Hippocampal formation (tissue), 2 donors: ENCODE results near the gene RAF1.
"Not testable (repeated sequence)": the region's sequence is repeated elsewhere in the genome, so short reads cannot be mapped to it uniquely, and the experiment has no call there.

Experiments used
- DNase-seq, 2 donors: peaks; one replicate each; lab custom pipeline; 2025; lab: John Stamatoyannopoulos, UW

The RAF1 gene

GRCh38 chr3:12663936-12664908 lies at the start of gene RAF1:
Gene RAF1 (minus strand): TSS chr3:12664117. CDS start chr3:12618721, 45,396 bp downstream.
- peak; percentile 98 to 99 for DNase-seq

DNA sequence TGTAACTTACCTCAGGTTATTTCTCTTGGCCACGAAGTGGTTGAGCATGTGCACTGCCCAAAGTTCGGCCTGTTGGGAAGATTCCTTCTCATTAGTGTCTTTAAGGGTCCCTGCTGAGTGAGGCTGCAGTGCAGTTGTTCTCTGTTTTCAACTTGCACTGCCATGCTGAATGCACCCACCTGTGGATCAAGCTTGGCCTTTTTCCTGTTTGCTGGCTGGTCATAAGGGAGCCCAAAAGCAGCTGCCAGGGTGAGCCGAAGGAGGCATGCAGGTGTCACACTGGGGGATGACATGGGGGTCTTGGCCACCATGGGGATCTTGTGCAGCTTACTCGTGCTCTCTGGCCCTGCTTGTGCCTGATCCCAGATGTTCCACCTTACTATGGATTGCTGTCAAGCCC lies 46.1 kb upstream of the RAF1 start:
- DNase-seq: no peak

DNA sequence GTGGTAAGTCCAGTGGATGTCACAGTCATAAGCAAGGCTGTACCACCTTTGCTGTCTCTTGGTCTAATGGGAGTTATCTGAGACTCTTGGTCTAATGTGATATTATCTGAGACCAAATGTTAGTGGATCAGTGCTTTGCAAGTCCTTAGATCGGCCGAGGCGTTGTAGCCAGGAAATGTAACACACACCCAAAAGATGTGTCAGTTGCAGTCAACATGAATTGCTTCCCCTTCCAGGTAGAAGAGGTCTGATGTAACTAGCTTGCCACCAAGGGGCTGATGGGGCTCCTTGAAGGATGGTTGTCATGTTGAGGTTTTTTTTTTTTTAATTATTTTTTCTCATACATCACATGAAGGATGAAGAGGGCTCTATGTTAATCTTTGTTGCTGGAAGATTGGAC lies 45.4 kb upstream of the RAF1 start:
- DNase-seq: no peak

- DNase-seq: no peak
Observed at GRCh38 chr3:12708584-12709192, 44.8 kb upstream of the RAF1 start.

GRCh38 chr3:12707449-12707848 lies 43.5 kb upstream of the RAF1 start:
- no peak for DNase-seq

- DNase-seq: no peak
Observed at GRCh38 chr3:12706504-12707253, 42.8 kb upstream of the RAF1 start.

- no peak for DNase-seq
Observed at GRCh38 chr3:12705981-12706380, 42.1 kb upstream of the RAF1 start.

- DNase-seq: no peak
Observed at GRCh38 chr3:12705374-12705926, 41.5 kb upstream of the RAF1 start.

DNA sequence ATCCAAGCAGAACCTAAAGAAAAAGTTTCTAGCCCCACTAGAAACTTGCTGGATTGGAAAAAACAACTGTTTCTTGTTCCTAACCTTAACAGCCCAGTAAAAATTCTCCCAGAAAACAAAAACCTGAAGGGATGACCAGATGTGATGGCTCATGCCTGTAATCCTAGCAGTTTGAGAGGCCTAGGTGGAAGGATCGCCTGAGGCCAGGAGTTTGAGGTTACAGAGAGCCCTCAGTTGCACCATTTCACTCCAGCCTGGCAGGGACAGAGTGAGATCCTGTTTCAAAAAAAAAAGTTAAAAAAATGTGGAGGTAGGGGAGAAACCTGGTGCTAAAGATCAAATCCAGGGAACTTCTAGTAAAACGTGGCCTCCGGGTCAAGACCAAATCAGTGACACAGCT lies 38.6 kb upstream of the RAF1 start:
- DNase-seq: no peak

DNA sequence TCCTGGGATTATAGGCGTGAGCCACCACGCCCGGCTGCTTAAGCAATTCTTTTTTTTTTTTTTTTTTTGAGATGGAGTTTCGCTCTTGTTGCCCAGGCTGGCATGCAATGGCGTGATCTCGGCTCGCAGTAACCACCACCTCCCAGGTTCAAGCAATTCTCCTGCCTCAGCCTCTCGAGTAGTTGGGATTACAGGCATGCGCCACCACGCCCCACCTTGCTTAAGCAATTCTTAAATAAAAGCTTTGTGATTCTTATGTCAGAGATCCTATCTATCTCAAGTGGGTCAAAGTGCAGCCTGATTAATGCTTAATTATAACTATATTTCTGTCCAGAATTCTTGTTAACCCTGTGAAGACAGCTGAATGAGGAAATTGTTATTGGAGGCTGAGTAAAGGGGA lies 37.7 kb upstream of the RAF1 start:
- not testable (repeated sequence) for DNase-seq

- no peak for DNase-seq
Observed at GRCh38 chr3:12700800-12701199, 36.9 kb upstream of the RAF1 start.

- DNase-seq: no peak
Observed at GRCh38 chr3:12695916-12696315, 32.0 kb upstream of the RAF1 start.

DNA sequence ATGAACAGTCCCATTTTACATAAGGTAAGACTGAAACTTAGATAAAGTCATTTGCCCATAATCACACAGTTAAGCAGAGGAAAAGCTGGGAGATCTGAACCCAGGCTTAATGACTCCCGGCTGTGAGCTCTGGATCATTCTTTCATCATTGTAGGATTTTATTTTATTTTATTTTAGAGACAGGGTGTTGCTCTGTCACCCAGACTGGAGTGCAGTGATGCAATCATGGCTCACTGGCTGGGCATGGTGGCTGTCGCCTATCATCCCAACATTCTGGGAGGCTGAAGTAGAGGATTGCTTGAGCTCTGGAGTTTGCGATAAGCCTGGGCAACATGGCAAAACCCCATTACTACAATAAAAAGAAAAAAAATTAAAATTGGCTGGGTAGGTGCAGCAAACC lies 31.2 kb upstream of the RAF1 start:
- no peak for DNase-seq

DNA sequence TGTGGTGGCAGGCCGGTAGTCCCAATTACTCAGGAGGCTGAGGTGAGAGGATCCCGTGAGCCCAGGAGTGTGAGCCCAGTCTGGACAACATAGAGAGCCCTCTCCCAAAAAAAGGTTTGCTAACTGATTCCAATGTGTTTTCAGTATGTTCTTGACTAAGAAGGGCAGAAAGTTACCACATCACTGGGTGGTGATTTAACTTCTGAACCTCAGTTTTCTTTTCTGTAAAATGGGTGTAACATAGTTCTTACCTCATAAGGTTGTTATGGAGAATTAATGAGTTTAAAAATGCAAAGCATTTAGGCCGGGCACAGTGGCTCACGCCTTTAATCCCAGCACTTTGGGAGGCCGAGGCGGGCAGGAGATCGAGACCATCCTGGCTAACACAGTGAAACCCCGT lies 28.5 kb upstream of the RAF1 start:
- no peak for DNase-seq

DNA sequence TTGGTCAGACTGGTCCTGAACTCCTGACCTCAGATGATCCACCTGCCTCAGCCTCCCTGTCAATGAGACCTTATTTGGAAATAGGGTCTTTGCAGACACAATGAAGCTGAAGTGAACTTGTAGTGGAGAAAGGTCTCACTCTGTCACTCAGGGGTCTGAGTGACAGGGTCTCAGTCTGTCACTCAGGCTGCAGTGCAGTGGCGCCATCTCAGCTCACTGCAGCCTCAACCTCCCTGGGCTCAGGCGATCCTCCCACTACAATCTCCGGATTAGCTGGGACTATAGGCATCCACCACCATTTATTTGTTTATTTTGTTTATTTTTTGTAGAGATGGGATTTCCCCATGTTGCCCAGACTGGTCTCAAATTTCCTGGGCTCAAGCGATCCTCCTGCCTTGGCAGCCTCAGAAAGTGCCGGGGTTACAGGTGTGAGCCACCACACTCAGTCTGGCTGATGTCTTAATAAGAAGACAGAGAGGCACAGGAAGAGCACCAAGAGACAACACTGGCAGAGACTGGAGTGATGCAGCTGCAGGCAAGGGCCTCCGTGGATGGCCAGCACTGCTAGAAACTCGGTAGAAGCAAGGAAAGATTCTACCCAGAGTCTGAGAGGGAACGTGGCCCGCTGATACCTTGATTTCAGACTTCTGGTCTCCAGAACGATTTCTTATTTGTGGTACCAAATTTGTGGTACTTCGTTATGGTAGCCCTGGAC lies 26.2 kb upstream of the RAF1 start:
- no peak for DNase-seq

DNA sequence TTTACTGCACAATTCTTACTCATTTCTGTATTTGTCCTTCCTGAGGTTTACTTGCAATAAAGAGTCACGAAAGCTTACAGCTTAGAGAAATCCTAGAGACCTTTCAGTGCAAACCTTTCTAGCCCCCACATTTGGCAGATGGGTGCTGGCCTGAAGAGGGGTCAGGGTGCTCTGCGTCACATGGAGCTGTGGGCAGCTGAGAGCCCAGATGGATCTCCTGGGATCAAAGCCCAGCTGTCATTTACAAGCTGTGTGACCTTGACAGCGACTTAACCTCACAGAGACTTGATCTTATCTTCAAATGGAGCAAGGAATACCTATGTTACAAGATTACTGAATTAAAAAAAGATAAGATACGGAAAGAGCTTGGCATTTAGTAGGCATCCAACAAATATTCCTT lies 24.0 kb upstream of the RAF1 start:
- DNase-seq: no peak

DNA sequence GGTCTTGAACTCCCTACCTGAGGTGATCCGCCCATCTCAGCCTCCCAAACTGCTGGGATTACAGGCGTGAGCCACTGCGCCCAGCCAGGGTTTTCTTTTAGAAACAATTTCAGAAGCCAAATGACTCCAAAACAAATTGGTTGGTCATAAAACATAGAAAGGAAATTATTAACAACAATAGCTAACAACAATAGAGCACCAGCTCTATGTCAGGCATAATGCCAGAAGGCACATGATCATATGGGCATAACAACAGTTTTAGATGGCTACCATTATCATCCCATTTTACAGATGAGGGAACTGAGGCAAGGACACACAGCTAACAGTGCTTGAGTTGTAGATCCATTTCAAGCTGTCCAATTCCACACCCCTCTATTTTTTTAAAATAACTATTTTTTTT lies 22.2 kb upstream of the RAF1 start:
- no peak for DNase-seq

DNA sequence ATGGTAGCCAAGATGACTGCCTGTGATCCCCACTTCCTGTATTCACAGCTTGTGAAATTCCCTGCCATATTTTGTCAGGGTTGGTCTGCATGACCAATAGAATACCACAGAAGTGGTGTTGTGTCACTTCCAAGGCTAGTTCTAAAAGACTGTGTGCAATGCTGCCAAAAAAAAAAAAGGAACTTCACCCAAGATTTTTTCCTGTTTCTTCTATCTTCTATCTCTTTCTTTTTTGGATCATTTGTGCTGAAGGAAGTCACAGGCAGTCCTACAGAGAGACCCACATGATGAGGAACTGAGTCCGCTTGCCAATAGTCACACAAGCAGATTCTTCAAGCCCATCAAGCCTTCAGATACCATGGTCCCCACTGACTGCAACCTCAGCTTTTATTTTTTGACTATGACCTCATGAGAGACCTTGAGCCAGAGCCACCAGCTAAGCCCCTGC lies 18.1 kb upstream of the RAF1 start:
- peak in 1 of 2 donors; percentile 40 for DNase-seq

DNA sequence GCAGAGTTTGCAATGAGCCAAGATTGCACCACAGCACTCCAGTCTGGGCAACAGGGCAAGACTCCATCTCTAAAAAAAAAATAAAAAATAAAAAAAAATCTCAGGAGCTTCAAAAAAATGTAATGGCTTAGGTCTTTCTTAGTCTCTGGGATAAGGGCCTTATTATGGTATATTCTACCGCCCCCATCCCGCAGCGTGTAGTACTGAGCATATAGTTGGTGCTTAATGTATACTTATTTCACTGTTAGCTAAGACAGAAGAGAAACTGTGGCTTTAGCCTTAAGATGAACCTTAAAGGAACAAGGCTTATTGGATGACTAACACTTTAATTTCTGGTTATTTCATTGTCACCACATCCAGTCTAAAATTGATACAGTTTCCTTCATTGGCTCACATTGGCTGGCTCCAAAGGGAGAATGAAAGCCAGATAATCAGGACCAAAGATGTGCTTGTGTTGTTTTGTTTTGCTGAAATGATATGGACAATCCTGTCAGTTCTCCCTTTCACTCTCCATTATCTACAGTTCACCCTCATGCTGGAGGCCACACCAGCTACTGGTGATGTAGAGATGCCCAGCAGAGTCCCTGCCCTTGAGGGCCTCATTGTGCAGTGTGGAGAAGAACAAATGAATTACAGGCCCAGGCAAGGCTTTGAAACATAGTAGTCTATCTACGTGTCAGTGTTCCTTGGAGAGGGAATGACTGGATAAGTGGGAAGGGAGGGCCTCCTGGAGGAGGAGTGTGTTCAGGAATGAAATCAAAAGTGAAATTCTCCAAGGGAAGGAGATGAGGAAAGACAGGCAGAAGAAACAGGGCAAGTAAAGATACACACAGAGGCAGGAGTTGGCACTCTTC lies 17.4 kb upstream of the RAF1 start:
- no peak for DNase-seq

DNA sequence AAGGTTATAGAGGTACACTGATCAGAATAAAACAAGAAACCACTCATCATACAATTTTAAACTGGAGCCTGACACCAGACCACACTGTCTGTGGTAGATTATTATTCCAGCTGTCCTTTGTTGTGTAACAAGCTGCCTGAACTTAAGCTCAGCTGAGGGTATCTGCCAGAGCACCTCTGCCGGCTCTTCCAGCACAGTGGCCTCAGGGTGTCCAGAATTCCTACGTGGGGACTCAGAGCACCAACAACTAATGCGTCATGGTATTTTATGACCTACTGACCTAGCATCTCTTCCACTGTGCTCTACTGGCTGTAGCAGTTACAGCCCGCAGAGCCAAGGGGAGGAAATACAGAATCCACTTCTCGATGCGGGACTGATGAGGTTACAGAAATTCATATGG lies 15.6 kb upstream of the RAF1 start:
- no peak for DNase-seq

GRCh38 chr3:12677616-12678015 lies 13.7 kb upstream of the RAF1 start:
- no peak for DNase-seq
